Embryonic facial prominence (tissue), 1 donor: ENCODE measurements around the gene KISS1.
A peak's percentile ranks its signal among the peaks of the same experiment; 100 is the strongest.

ENCODE experiments used
- DNase-seq: peaks from one replicate; pipeline ENCODE4 v3.0.0-alpha.2; 2016; ENCODE audit errors: extremely low spot score

The KISS1 gene

DNA sequence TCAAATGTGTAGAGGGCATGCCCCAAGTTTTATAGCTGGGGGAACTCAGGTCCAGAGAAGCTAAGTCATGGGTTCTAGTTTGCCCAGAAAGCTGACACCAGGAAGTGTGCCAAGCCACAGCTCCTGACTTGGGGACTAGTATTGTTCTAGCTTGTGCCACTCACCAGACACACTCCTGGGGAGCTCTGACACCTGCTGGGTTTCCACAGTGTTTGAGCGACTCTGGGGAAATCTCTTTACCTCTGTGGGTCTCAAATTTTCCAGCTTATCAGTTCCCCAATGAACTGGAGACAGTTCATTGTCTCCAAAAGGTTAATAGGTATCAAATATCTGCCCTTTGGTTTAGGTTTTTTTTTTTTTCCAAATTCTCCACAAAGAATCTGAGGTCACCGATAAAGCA, 4.2 kb downstream of the KISS1 start:
- no peak for DNase-seq

DNA sequence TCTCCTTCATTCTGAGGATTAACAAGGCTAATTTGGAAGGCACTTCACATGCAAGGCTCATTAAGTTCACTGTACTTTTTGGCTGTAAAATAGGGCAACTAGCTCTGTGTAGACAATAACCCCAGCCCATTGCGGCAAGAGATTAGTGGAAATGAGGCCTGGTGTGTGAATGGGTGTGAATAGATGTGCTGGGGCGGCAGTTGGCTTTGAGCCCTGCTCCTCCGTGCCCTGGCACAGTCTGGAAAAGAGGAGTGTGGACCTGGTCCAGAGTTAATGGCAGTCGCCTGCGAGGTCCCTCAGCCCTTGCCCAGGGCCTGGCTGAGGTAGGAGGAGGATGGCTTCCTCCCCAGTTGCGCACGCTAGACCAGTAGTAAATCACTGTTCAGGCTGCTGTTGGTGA, 4.8 kb downstream of the KISS1 start:
- no peak for DNase-seq

DNA sequence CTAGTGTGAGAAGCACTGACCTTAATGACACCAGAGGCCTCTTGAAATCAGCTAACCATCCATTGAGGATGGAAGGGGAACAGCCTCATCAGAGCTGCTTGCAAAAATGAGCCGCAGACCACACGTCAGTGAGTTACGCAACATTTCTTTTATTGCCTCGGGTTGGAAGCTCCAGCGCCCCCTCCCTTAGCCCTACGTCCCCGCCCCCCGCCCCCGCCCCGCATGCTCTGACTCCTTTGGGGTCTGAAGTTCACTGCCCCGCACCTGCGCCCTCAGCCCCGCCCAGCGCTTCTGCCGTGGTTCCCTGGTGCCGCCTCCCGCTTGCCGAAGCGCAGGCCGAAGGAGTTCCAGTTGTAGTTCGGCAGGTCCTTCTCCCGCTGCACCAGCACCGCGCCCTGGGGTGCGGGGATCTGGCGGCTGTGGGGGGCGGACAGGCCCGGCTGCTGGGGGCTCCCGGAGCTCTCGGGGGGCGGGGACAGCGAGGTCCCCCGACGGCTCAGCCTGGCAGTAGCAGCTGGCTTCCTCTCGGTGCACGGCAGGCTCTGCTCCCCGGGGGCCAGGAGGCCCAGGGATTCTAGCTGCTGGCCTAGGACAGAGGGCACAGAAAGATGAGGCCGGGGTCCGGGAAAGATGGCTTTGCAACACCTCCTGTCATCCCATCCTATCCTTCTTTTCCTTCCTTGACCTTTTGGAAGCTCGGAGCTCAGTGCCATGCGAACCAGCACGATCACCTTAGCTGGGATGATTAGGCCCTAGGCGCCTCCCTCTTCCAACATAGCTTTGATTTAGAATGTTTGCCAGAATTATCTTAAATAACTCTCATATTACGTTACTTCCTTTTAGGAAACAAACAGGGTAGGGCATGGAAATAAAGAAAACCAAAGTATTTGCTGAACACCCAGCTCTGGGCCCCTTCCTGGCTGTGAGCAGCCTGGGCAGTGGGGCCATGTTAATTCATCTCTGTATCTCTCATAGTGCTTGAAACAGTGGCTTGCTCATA, 5.8 kb downstream of the KISS1 start:
- DNase-seq, result no peak

DNA sequence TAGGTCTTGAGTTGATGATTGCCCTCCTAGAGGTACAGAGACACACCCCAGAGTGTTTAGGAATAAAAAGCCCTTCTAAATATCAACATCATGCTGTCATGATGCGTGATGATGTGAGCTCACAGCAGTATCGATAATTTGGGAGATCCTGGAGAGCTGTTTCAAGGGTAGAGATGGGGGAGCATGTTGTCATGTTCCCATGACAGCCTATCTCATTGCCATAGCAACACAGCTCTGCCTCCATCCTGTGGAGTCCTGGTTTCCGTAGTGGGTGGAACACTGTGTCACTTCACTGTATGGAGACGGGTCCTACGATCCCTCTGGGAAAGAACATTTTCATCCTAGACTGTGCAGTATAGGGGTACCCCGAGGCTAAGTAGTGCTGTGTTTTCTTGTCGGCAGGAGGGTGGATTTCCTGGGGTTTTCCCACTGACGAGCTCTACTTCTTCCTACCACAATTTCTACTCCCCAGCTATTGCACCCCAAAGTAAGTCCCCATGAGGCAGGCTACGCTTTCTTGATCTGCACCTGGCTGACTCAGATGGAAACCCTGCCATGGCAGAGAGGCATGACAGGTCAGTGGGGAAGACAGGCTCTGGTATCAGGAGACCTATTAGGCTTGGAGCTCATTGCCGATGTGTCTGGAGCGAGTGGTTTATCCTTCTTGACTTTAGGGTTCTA, 7.2 kb downstream of the KISS1 start:
- DNase-seq, result no peak

DNA sequence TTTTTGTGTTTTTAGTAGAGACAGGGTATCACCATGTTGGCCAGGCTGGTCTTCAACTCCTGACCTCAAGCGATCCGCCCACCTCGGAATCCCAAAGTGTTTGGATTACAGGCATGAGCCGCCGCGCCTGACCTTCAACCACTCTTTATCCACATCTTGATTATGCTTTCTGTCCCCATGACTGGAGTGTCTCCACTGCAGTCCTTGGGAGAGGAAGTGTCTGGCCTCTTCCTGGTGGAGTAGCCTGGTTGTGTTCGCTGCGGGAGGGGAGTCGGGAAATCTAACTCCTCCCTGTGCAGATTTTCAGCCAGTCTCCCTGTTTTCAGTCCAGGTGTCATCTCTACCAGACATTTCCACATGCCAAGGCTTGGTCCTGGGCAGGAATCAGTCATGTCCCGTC, 9.7 kb downstream of the KISS1 start:
- no peak for DNase-seq

DNA sequence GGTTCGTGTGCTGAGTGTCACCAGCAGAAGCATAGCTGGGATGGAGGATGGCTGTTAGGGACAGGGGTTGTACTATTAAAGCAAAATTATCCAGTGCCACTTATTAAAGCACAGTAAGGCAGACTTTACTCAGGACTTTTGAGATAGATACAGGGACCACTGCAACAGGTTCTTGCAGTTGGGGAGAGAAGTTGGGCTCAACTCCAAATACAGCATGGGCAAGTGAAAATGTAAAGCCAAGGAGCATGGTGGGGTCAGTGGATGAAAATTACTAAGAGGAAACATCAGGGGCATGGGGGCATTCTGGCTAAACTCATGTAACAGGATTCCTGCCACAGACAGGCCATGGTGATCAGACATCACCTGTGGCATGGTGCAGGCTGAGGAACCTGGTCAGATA, 15.2 kb downstream of the KISS1 start:
- no peak for DNase-seq

DNA sequence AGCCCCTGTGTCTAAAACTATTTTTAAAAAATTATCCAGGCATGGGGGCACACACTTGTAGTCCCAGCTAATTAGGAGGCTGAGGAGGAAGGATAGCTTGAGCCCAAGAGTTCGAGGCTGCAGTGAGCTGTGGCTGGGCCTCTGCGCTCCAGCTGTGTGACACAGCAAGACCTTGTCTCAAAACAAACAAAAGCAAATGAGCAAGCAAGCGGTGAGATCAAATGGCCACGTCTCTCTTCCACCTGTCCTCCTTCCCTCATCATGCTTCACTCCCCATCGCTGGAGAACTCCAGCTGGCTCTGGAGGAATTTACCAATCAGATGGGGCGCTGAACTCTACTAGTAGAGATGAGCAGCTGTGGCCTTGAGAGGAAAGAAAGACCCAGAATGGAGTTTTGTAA, 16.2 kb downstream of the KISS1 start:
- DNase-seq, result no peak

DNA sequence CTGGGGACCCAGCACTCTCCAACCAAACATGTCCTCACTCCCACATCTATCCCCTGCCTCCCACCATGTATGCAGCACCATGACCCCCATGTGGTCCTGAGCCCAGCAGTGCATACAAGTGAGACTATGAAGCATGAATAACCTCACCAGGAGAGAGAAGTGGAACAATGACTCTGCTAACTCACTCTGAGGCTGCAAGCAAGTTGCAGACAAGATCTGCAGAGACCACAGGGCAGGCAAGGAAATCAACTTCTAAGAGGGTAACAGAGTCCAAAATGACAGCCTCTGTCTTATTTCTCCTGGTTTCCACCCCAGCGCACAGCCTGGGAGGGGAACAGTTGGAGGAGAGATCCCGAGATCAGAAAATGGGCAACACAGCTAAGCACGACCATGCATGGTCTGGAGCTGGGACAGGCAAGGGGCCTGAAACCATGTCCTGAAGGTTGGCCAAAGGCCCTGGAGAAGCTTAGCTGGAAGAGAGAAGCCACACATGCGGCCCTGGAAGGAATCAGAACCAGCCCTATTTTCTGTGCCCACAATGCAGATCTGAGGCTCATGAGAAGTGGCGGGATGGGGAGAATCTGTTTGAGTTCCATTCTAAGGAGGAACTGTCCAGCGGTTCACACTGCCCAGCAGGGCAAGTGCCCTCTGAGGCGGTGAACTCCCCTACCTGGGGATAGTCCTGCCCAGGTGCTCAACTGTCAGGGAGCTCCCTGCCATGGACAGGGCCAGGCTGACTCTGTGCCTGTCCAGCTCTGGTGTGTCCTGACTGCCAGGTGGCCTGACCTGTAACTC, 17.6 kb downstream of the KISS1 start:
- DNase-seq, result no peak

DNA sequence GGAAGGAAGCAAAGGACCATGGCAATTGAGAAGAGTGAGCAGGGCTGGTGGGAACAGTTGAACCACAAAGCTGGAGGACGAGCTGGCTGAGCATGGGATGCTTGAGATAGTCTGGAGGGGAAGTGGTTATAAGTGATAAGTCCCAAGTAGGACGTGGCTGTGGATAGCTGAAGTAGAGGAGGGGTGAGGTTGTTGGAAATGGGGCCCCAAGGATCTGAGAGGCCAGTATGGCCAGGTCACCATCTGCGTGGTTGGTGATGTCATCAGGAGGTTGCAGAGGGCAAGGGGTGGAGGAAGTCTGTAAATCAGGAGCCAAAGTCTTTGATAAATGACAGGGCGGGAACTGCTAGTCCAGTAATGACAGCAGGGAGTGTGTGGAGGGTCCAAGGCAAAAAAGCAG, 19.2 kb downstream of the KISS1 start:
- no peak for DNase-seq

DNA sequence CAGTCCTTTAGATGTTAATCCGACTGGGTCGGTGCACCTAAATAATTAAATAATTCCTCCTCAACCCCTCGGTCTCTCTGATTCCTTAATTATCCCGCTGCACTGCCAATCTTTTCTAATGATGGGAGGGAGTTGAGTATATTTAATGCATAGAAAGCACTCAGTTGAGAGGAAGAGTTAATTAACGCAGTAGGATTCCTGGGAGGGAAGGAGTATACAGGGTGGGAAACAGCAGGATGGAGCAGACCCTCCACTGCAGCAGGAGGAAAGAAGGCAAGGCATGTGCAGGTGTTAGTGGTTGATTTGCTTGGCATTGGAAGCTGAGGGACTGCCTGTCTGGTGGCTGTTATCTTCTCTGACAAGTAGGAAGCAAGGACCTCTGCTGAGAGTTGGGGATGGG, 20.2 kb downstream of the KISS1 start:
- DNase-seq, result no peak

DNA sequence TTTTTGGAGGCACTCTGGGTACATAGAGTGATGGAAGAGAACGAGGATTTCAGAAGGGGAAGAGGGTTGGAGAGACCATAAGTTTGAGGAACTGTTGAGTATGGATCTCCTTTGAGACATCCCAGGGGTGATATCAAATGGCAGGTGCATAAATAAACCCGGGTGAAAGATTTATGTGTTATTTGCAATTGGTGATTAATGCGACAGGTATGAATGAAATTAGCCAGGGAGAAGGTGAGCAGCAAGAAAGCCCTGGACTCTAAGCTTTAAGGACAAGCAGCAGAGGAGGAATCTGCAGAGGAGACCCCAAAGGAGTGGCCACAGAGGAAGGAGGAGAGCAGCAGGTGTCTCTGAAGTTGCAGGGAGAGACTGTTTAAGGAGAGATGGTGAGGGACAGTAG, 21.3 kb downstream of the KISS1 start:
- DNase-seq, result no peak

DNA sequence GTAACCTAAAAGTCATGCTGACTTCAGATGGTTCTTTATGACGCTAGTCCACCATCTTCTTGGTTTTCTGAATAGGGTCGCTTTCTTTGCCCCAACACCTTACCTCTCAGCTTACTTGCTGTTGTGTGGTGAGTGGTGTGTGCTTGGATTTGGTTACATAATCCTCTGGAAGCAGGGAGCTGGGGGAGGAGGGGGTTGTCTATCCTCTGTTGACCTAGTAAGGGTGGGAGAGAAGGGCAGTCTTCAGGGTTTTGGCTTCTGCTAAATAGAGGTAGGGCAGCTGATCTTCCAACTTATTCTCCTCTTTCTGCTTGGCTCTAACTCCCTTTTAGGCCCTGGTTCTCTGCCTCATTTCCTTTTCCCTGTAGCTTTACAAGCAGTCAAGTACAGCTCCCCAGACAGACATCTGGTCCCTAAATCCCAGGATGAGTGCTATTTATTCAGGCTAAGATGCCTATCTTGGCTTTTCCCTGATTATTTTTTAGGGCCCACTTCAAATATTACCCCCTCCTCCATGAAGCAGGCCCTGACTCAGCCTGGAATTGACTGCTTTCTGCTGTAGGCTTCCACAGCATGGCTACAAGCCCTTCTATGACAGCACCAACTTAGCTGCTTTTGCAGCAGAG, 23.8 kb downstream of the KISS1 start:
- DNase-seq, result no peak

DNA sequence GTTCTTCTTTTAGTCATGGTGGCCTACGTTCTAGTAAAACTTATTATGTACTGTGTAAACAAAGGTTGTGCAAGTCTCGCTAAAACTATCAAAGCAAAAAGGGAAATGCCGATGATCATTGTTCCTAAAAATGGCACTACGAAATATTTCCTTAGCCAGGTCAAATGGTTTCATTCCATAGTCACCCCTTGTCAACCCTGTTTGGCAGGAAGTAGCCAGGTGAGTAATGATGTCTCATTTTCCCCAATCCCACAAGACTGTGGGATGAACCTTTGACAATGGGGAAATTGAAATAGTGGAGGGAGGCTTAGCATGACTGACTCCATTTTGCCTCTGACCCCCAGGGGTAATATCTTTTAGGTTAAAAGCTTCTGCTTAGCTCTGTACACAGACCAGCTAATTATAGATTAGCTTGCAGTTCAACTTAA, 24.5 kb downstream of the KISS1 start:
- DNase-seq, result no peak

DNA sequence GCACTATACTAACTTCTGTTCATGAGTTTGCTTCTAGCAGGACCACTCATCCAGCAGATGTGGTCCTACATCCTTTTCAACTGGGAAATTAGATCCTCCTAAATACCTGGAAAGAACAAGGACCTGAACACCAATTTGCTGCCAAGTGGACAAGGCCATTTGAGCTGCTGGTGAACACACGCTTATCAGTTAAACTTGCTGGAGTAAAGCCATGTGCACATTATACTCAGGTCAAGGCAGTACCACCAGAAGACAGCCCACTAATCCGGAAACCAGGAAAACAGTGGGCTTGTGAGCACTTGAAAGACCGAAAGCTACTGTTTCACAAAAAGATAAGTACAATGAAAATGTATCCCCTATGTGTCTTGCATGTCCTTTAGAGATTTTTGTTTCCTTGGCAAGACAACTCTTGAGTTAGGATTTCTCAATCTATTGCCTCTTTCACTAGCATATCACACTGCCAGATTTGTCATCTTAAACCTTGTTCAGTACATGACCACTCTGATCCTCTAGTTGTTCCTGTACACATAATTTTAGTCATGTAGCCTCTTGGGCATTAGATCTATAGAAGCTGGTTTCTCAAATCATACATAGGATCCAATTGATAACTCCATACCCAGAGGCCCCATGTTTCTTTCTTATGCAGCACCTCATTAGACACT, 25.7 kb downstream of the KISS1 start:
- no peak for DNase-seq

DNA sequence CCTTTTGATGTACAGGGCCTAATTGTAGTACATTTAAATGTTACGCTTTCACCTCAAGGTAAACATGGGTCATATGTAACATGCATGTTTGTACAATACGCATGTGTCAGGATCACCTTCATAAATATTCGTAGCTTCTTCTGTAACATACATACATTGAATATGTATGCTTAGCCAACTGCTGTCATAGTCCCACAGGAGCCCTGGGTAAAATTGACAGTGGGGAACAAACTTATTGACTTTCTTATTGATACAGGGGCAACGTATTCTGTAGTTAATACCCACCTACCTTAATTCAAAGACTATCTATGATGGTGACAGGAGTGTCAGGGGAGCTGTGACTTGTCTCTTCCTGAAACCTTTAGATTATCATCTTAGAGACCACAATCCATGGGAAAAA, 26.4 kb downstream of the KISS1 start:
- no peak for DNase-seq

DNA sequence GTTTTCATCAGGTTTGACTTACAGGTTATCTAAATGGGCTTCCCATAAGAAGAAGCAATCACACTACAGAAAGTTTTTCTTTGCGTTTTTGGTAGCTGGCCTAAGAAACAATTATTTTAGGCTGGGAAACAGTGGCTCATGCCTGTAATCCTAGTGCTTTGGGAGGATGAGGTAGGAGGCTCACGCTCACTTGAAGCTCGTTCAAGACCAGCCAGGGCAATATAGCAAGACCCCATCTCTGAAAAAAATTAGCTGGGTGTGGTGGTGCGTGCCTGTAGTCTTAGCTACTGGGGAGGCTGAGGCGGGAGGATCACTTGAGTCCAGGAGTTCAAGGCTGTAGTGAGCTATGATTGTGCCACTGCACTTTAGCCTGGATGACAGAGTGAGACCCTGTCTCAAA, 28.6 kb downstream of the KISS1 start:
- no peak for DNase-seq

DNA sequence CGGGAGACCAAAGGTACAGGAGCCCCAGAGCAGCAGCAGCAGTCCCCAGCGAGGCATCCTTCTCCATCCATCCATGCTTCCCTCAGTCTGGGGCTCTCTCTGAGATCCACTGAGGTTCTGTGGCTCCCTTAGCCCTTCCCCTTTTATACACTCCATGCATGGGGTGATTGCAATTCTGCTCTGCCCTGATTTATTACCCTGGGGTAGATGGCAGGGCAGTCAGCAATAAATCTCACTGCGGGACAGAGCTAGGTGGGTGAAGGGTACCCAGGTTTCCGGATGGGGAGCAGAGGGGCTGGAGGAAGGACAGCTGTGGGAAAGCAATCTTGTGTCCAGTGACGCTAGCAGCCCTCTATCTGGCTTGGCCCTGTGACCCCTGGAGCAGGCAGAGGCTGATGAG, 30.1 kb downstream of the KISS1 start, which contains the start of gene REN:
Gene REN (minus strand): TSS at position 119 of the 400 bp plus-strand sequence. CDS start 44 bp downstream, at position 75.
- DNase-seq, result no peak

DNA sequence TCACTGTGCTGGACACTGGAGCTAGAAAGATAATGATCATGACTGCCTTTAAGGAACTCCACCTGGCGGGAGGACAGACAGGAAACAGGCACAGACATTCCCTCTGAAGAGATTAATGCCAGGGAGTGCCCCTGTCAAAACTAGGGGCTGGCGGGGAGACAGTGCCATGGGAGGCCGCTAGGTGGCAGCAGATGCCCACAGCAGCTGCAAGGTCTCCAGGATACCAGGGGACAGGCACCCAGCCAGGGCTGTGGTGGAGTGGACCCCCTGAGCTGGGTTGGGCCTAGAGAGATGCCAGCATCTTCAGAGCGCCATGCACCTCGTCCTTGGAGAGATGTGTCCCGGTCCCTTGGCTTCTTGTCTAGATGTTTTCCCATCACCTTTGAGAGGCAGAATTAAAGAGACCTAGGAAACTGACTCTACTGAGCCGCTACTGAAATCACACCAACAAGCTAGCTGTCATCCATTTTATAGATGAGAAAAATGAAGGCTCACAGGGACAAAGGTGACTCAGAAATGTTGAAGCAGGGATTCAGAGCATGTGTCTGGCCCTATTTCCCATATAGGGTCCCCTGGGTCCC, 33.7 kb downstream of the KISS1 start:
- DNase-seq, result peak; percentile 34

DNA sequence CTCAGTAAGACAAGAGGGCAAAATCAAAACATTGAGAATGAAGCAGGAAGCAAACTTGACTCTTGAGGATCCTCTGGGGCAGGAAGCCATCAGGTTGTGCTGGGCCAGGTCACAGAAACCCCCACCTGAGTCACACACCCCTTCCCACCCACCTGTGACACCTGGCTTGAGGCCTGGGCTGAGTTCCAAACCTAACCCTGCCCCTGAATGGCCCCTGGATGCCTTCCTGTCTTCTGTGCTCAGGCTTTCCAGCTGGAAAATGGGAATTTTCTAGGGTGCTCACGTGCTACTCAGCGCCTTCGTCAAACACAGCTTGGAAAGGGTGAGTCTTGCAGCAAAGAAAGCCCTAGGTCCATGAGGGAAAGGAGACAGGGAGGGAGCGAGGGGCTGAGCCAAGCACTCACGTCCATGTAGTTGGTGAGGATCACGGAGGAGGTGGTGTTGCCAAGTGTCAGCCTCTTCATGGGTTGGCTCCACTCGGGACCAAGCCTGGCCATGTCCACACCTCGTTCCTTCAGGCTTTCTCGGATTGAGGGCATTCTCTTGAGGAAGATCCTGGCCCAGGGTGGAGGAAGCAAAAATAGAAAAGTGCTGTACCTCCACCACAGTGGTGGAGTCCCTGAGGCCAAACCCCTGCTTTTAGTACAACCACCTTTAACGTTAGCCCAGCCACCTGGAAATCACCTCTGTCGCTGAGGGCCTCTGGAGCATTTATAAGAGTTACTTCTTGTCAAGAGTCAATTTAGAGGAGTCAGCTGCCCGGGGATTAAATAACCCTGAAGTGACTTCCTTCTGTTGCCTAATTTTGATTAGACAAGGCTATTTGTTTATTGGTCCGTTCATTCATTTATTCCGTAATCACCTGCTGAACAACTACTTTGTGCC, 34.4 kb downstream of the KISS1 start:
- no peak for DNase-seq

DNA sequence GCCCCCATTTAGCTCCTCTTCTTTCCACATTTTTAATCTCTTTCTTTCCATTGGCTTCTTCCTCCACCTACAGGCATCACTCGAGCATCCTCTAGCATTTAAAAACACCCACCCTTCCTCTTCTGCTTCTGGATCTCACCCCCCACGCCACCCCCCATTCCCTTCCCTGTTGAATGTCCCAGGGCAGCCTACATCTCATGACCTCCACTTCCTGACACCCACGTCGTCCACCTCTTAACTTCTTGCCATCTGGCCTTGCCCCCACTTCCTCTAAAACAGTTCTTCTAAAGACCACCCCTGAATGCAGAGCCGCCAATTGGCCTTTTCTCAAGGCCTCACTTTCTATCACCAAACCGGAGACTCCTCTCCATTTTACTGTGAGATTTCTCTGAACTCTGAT, 38.3 kb downstream of the KISS1 start:
- DNase-seq, result no peak
